Measurements from ENCODE around the gene MSANTD2.
A peak's percentile ranks its signal among the peaks of the same experiment; 100 is the strongest.

- no peak for TF ChIP-seq CTCF (IDR thresholded peaks at IDR 0.05; ENCODE audit: insufficient read depth, low read depth, low read length)
- TF ChIP-seq EZH2 (IDR thresholded peaks at IDR 0.05; ENCODE audit: insufficient read depth, low read length), result peak; percentile 4
Measured at GRCh38 chr11:124839972-124840621, 39.9 kb upstream of the MSANTD2 start.
